T-helper 17 cell (primary cell): ENCODE measurements around the gene GPR35. TPM values are rescaled to one million over a fixed set of nuclear protein-coding genes. Genes with fewer than 3 reads are reported as not detected.
A peak's percentile ranks its signal among the peaks of the same experiment; 100 is the strongest.

Source experiments
- ATAC-seq: fragments of 150-1000 bp; cut with Tn5 transposase; 2 replicates; pipeline ENCODE4 v1.10.0; 2021; ENCODE audit warnings: mild to moderate bottlenecking, moderate library complexity
- DNase-seq, 3 donors: peaks; one replicate each; pipeline versions ENCODE4 v3.0.0 to v3.0.0-alpha.2; 2020 to 2021
- H3K9me3 ChIP-seq: one replicate; pipeline ENCODE4 v1.7.0; 2013; ENCODE audit warnings: low read length, mild to moderate bottlenecking; ENCODE audit not compliant: control insufficient read depth, poor library complexity, severe bottlenecking
- H3K27ac Mint-ChIP-seq: one replicate; pipeline ENCODE4 v1.8.0; 2022; ENCODE audit warnings: mild to moderate bottlenecking, moderate library complexity, mixed read lengths
- H3K27me3 Mint-ChIP-seq: one replicate; pipeline ENCODE4 v1.8.0; 2022; ENCODE audit warnings: mixed read lengths
- H3K36me3 Mint-ChIP-seq: one replicate; pipeline ENCODE4 v1.8.0; 2022; ENCODE audit warnings: low read depth, mixed read lengths
- H3K4me1 Mint-ChIP-seq: one replicate; pipeline ENCODE4 v1.8.0; 2022; ENCODE audit warnings: mild to moderate bottlenecking, mixed read lengths
- H3K4me3 Mint-ChIP-seq: one replicate; pipeline ENCODE4 v1.8.0; 2022; ENCODE audit warnings: mild to moderate bottlenecking, moderate library complexity, mixed read lengths
- total RNA-seq, 4 donors: library from RNA in 2 of 4; stranded (reverse) in 2 of 4; gene quantifications; one replicate each; pipeline ENCODE4 v1.2.3 and lab custom pipeline; 2022 to 2026

The GPR35 gene
- total RNA-seq, 2 donors from 2014 or later = 5.4 to 14.4 TPM

- ATAC-seq (no peak), DNase-seq (no peak)
- H3K4me1 Mint-ChIP-seq = peaks cover 15% of the 10 kb centered on the region
- H3K36me3 Mint-ChIP-seq = peaks cover 6% of the 10 kb centered on the region
- H3K27me3 Mint-ChIP-seq = no peaks in the 10 kb centered on the region
- H3K4me3 Mint-ChIP-seq = no peak overlapping the region
- H3K9me3 ChIP-seq = no peaks in the 10 kb centered on the region
- H3K27ac Mint-ChIP-seq = no peak overlapping the region
Measured at GRCh38 chr2:240593026-240593702, 32.1 kb upstream of the GPR35 start.

- Mint-ChIP-seq H3K27ac (no peak overlapping the region), H3K36me3 (peaks cover 5% of the 10 kb centered on the region), H3K4me1 (peaks cover 8% of the 10 kb centered on the region), H3K4me3 (no peak overlapping the region), H3K27me3 (no peaks in the 10 kb centered on the region)
- ATAC-seq (no peak), DNase-seq (peak in 1 of 3 donors; percentile 9)
- no peaks in the 10 kb centered on the region for H3K9me3 ChIP-seq
Measured at GRCh38 chr2:240593703-240594451, 31.4 kb upstream of the GPR35 start.

GRCh38 chr2:240594511-240595380 lies 30.5 kb upstream of the GPR35 start:
- no peaks in the 10 kb centered on the region for H3K27me3 Mint-ChIP-seq
- H3K9me3 ChIP-seq = no peaks in the 10 kb centered on the region
- peaks cover 4% of the 10 kb centered on the region for H3K4me1 Mint-ChIP-seq
- ATAC-seq = no peak
- no peak overlapping the region for H3K27ac Mint-ChIP-seq
- DNase-seq = peak in 1 of 3 donors; percentile 11
- no peak overlapping the region for H3K4me3 Mint-ChIP-seq
- H3K36me3 Mint-ChIP-seq = peaks cover 5% of the 10 kb centered on the region

GRCh38 chr2:240595381-240596079 lies 29.8 kb upstream of the GPR35 start:
- Mint-ChIP-seq H3K27ac (no peak overlapping the region), H3K27me3 (no peaks in the 10 kb centered on the region), H3K36me3 (peaks cover 5% of the 10 kb centered on the region), H3K4me1 (peaks cover 7% of the 10 kb centered on the region), H3K4me3 (no peak overlapping the region)
- ATAC-seq = no peak
- peak in 1 of 3 donors; percentile 7 for DNase-seq
- H3K9me3 ChIP-seq = no peaks in the 10 kb centered on the region

- peak in 2 of 3 donors; percentile 7 to 8 for DNase-seq
Measured at GRCh38 chr2:240596080-240596460, 29.2 kb upstream of the GPR35 start.

GRCh38 chr2:240596491-240596931 lies 28.8 kb upstream of the GPR35 start:
- peak in 1 of 3 donors; percentile 5 for DNase-seq
- no peaks in the 10 kb centered on the region for H3K9me3 ChIP-seq
- Mint-ChIP-seq H3K27ac (no peak overlapping the region), H3K36me3 (peaks cover under 1% of the 10 kb centered on the region), H3K27me3 (no peaks in the 10 kb centered on the region), H3K4me1 (peaks cover 6% of the 10 kb centered on the region), H3K4me3 (no peak overlapping the region)
- no peak for ATAC-seq

More at GRCh38 chr2:240596080-240596460, 29.2 kb upstream of the GPR35 start:
- Mint-ChIP-seq H3K27me3 (no peaks in the 10 kb centered on the region), H3K27ac (no peak overlapping the region), H3K36me3 (peaks cover 5% of the 10 kb centered on the region), H3K4me3 (no peak overlapping the region), H3K4me1 (peaks cover 7% of the 10 kb centered on the region)
- no peaks in the 10 kb centered on the region for H3K9me3 ChIP-seq
- no peak for ATAC-seq

- no peaks in the 10 kb centered on the region for H3K9me3 ChIP-seq
- ATAC-seq (no peak), DNase-seq (peak in 1 of 3 donors; percentile 5)
- Mint-ChIP-seq H3K36me3 (no peaks in the 10 kb centered on the region), H3K27me3 (no peaks in the 10 kb centered on the region), H3K4me1 (peaks cover 5% of the 10 kb centered on the region), H3K4me3 (no peak overlapping the region), H3K27ac (no peak overlapping the region)
Measured at GRCh38 chr2:240597054-240597418, 28.2 kb upstream of the GPR35 start.

- no peaks in the 10 kb centered on the region for H3K27me3 Mint-ChIP-seq
- H3K9me3 ChIP-seq = no peaks in the 10 kb centered on the region
- no peak for ATAC-seq
- H3K4me1 Mint-ChIP-seq = peaks cover 5% of the 10 kb centered on the region
- peak in 1 of 3 donors; percentile 6 for DNase-seq
- H3K27ac Mint-ChIP-seq = no peak overlapping the region
- no peak overlapping the region for H3K4me3 Mint-ChIP-seq
- H3K36me3 Mint-ChIP-seq = no peaks in the 10 kb centered on the region
Measured at GRCh38 chr2:240597419-240598181, 27.7 kb upstream of the GPR35 start.

- H3K36me3 Mint-ChIP-seq = no peaks in the 10 kb centered on the region
- no peaks in the 10 kb centered on the region for H3K27me3 Mint-ChIP-seq
- H3K27ac Mint-ChIP-seq = no peak overlapping the region
- H3K4me1 Mint-ChIP-seq = peaks cover 3% of the 10 kb centered on the region
- no peak for ATAC-seq
- H3K4me3 Mint-ChIP-seq = no peak overlapping the region
- peak in 2 of 3 donors; percentile 6 to 8 for DNase-seq
- no peaks in the 10 kb centered on the region for H3K9me3 ChIP-seq
Measured at GRCh38 chr2:240598311-240598911, 26.9 kb upstream of the GPR35 start.

- peak in 1 of 3 donors; percentile 5 for DNase-seq
- no peaks in the 10 kb centered on the region for H3K36me3 Mint-ChIP-seq
- H3K27me3 Mint-ChIP-seq = no peaks in the 10 kb centered on the region
- peaks cover 2% of the 10 kb centered on the region for H3K4me1 Mint-ChIP-seq
- no peaks in the 10 kb centered on the region for H3K9me3 ChIP-seq
- no peak overlapping the region for H3K4me3 Mint-ChIP-seq
- H3K27ac Mint-ChIP-seq = no peak overlapping the region
- ATAC-seq = no peak
Measured at GRCh38 chr2:240599141-240599583, 26.1 kb upstream of the GPR35 start.

- no peak overlapping the region for H3K27ac Mint-ChIP-seq
- H3K4me1 Mint-ChIP-seq = peaks cover 2% of the 10 kb centered on the region
- peak in 1 of 3 donors; percentile 3 for DNase-seq
- H3K27me3 Mint-ChIP-seq = no peaks in the 10 kb centered on the region
- H3K9me3 ChIP-seq = no peaks in the 10 kb centered on the region
- no peak for ATAC-seq
- no peak overlapping the region for H3K4me3 Mint-ChIP-seq
- H3K36me3 Mint-ChIP-seq = no peaks in the 10 kb centered on the region
Measured at GRCh38 chr2:240600451-240600961, 24.8 kb upstream of the GPR35 start.
